OCI-LY3 (cell line): ENCODE measurements around the gene GP2.

ENCODE experiments used
- CTCF ChIP-seq: fragments of 200-600, 300-600 bp; sonication (generic); IDR thresholded peaks from 2 replicates; pipeline ENCODE4 v1.5.1; 2014; ENCODE audit warnings: antibody characterized with exemption, low read length, low read depth
- EZH2phosphoT487 ChIP-seq: fragments of 200-600 bp; shearing (Covaris generic); IDR thresholded peaks from 2 replicates; pipeline ENCODE4 v1.6.1; 2018; ENCODE audit warnings: antibody characterized with exemption, mixed run types, low read depth

- TF ChIP-seq CTCF (no peak), EZH2phosphoT487 (no peak)
Measured at GRCh38 chr16:20291208-20292206, 35.8 kb downstream of the GP2 start.
